ENCODE results near the gene DNAH9. TPM values are rescaled to one million over a fixed set of nuclear protein-coding genes. Genes with fewer than 3 reads are reported as not detected.

The DNAH9 gene
- total RNA-seq, 4 donors from 2014 or later: 0.13 to 0.19 TPM; not detected in 2

- Histone ChIP-seq H3K27me3 (no peaks in the 10 kb centered on the region), H3K4me1 (no peaks in the 10 kb centered on the region), H3K27ac (no peak overlapping the region), H3K4me3 (no peak overlapping the region), H3K36me3 (no peaks in the 10 kb centered on the region), H3K9me3 (no peaks in the 10 kb centered on the region)
- no peak for DNase-seq
- TF ChIP-seq CTCF (IDR thresholded peaks at IDR 0.05) (no peak), POLR2A (IDR thresholded peaks at IDR 0.05) (no peak)
These were observed 120.9 kb downstream of the DNAH9 start for GRCh38 chr17:11719203-11719602.

- no peaks in the 10 kb centered on the region for H3K27me3 ChIP-seq
- no peak overlapping the region for H3K4me3 ChIP-seq
- no peaks in the 10 kb centered on the region for H3K36me3 ChIP-seq
- TF ChIP-seq POLR2A (IDR thresholded peaks at IDR 0.05) (no peak), CTCF (IDR thresholded peaks at IDR 0.05) (no peak)
- no peaks in the 10 kb centered on the region for H3K9me3 ChIP-seq
- no peak for DNase-seq
- no peak overlapping the region for H3K27ac ChIP-seq
- no peaks in the 10 kb centered on the region for H3K4me1 ChIP-seq
These were observed 121.6 kb downstream of the DNAH9 start for GRCh38 chr17:11719856-11720255.

- Histone ChIP-seq H3K36me3 (no peaks in the 10 kb centered on the region), H3K9me3 (no peaks in the 10 kb centered on the region), H3K27ac (no peak overlapping the region), H3K27me3 (no peaks in the 10 kb centered on the region), H3K4me1 (no peaks in the 10 kb centered on the region), H3K4me3 (no peak overlapping the region)
- no peak for TF ChIP-seq POLR2A (IDR thresholded peaks at IDR 0.05)
- no peak for TF ChIP-seq CTCF (IDR thresholded peaks at IDR 0.05)
- DNase-seq: no peak
These were observed 122.5 kb downstream of the DNAH9 start for GRCh38 chr17:11720816-11721215.

- no peak for DNase-seq
- no peak overlapping the region for H3K27ac ChIP-seq
- no peaks in the 10 kb centered on the region for H3K4me1 ChIP-seq
- TF ChIP-seq CTCF (IDR thresholded peaks at IDR 0.05) (no peak), POLR2A (IDR thresholded peaks at IDR 0.05) (no peak)
- no peak overlapping the region for H3K4me3 ChIP-seq
- H3K36me3 ChIP-seq: no peaks in the 10 kb centered on the region
- no peaks in the 10 kb centered on the region for H3K9me3 ChIP-seq
- no peaks in the 10 kb centered on the region for H3K27me3 ChIP-seq
These were observed 132.5 kb downstream of the DNAH9 start for GRCh38 chr17:11730747-11731146.

GRCh38 chr17:11736613-11737312 is 138.5 kb downstream of the DNAH9 start:
- Histone ChIP-seq H3K27me3 (no peaks in the 10 kb centered on the region), H3K9me3 (no peaks in the 10 kb centered on the region), H3K4me1 (no peaks in the 10 kb centered on the region), H3K4me3 (no peak overlapping the region), H3K36me3 (no peaks in the 10 kb centered on the region), H3K27ac (no peak overlapping the region)
- no peak for DNase-seq
- no peak for TF ChIP-seq POLR2A (IDR thresholded peaks at IDR 0.05)

GRCh38 chr17:11737313-11737679 is 139.0 kb downstream of the DNAH9 start:
- no peak for DNase-seq
- Histone ChIP-seq H3K36me3 (no peaks in the 10 kb centered on the region), H3K27ac (no peak overlapping the region), H3K27me3 (no peaks in the 10 kb centered on the region), H3K9me3 (no peaks in the 10 kb centered on the region), H3K4me3 (no peak overlapping the region), H3K4me1 (no peaks in the 10 kb centered on the region)
- TF ChIP-seq CTCF (IDR thresholded peaks at IDR 0.05) (no peak), POLR2A (IDR thresholded peaks at IDR 0.05) (no peak)

Data from Peyer's patch (tissue), 4 donors.